ENCODE measurements around the gene SNAP29.

DNA sequence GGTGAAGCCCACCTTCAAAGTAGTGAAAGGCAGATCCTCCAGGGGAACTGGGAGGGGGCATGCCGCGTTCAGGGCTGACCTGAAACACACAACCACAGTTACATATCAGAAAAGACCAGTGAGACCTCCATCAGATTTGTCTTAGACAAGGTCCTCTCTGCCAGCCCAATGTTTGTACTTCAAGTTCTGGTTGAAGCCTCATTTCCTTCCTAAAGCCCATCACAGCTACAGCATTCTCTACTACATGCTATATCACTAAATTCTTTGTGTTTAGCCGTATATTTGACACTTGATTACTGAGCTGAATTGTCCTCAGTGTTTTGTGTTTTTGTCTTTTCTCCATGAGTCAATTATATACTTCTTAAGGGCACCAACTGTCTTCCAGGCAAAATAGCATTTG lies 40.3 kb upstream of the SNAP29 start:
- TF ChIP-seq CTCF (IDR thresholded peaks at IDR 0.05) (no peak), POLR2A (IDR thresholded peaks at IDR 0.05) (no peak)

Data from body of pancreas (tissue), 4 donors.